Parathyroid adenoma (tissue), 2 donors: ENCODE results near the gene TSNAX.

Source experiments
- H2AFZ ChIP-seq: fragments of 300-600 bp; sonication (generic); one replicate; pipeline ENCODE4 v1.7.0; 2017; ENCODE audit warnings: antibody characterized with exemption, mild to moderate bottlenecking
- H3K27ac ChIP-seq: fragments of 300-600 bp; sonication (generic); one replicate; pipeline ENCODE4 v1.7.0; 2017
- H3K27me3 ChIP-seq: fragments of 300-600 bp; sonication (generic); one replicate; pipeline ENCODE4 v1.7.0; 2017; ENCODE audit warnings: low read length; ENCODE audit not compliant: control insufficient read depth, insufficient read depth
- H3K36me3 ChIP-seq: fragments of 300-600 bp; sonication (generic); one replicate; pipeline ENCODE4 v1.7.0; 2017; ENCODE audit warnings: low read length; ENCODE audit not compliant: control insufficient read depth, insufficient read depth
- H3K4me1 ChIP-seq: fragments of 300-600 bp; sonication (generic); one replicate; pipeline ENCODE4 v1.7.0; 2017; ENCODE audit warnings: control low read depth
- H3K4me2 ChIP-seq: fragments of 300-600 bp; sonication (generic); one replicate; pipeline ENCODE4 v1.7.0; 2017; ENCODE audit warnings: low read length
- H3K4me3 ChIP-seq: fragments of 300-600 bp; sonication (generic); one replicate; pipeline ENCODE4 v1.7.0; 2017; ENCODE audit warnings: low read depth, low read length
- H3K79me2 ChIP-seq: fragments of 300-600 bp; sonication (generic); one replicate; pipeline ENCODE4 v1.7.0; 2017; ENCODE audit warnings: control low read depth
- H3K9ac ChIP-seq: fragments of 300-600 bp; sonication (generic); one replicate; pipeline ENCODE4 v1.7.0; 2017; ENCODE audit warnings: mild to moderate bottlenecking
- H3K9me3 ChIP-seq: fragments of 300-600 bp; sonication (generic); one replicate; pipeline ENCODE4 v1.7.0; 2017; ENCODE audit warnings: low read length; ENCODE audit not compliant: control insufficient read depth
- CTCF ChIP-seq: fragments of 300-600 bp; sonication (generic); IDR thresholded peaks from one replicate; pipeline ENCODE4 v1.7.0; 2017; ENCODE audit warnings: antibody characterized with exemption, mild to moderate bottlenecking
- donor health status: primary hyperparathyroidism.

TSNAX gene

DNA sequence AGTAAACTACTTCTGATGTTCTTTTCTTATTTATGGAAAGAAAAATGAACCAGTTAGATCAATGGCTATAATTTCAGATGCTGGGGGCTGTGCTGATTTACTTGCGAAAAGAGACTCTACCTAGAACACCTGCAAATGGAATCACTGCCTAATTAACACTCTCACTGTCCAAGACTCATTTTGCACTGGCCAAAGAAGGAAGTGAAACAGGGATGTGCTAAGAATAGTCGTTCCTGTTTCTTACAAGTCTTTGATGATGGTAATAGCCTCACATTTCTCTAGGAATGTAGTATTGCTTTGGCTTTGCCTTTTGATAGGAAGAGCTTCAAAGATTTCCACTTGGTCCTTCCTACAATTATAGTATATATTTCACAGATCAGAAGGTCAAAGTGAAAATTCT is 12.7 kb upstream of the TSNAX start:
- Histone ChIP-seq H3K4me1 (no peaks in the 10 kb centered on the region), H3K79me2 (no peaks in the 10 kb centered on the region), H3K9me3 (no peaks in the 10 kb centered on the region), H3K27ac (no peak overlapping the region), H3K4me2 (no peak overlapping the region), H2AFZ (no peak overlapping the region), H3K4me3 (no peak overlapping the region), H3K27me3 (no peaks in the 10 kb centered on the region), H3K9ac (no peak overlapping the region), H3K36me3 (no peaks in the 10 kb centered on the region)
- TF ChIP-seq CTCF, result no peak

- no peaks in the 10 kb centered on the region for H3K27me3 ChIP-seq
- H3K4me1 ChIP-seq, result no peaks in the 10 kb centered on the region
- no peaks in the 10 kb centered on the region for H3K9me3 ChIP-seq
- H3K4me2 ChIP-seq, result no peak overlapping the region
- no peak for TF ChIP-seq CTCF
- H3K4me3 ChIP-seq, result no peak overlapping the region
- no peaks in the 10 kb centered on the region for H3K79me2 ChIP-seq
- H3K27ac ChIP-seq, result no peak overlapping the region
- H2AFZ ChIP-seq, result no peak overlapping the region
- no peaks in the 10 kb centered on the region for H3K36me3 ChIP-seq
- H3K9ac ChIP-seq, result no peak overlapping the region
Observed at GRCh38 chr1:231517076-231517475, 11.4 kb upstream of the TSNAX start.

- no peak overlapping the region for H3K9ac ChIP-seq
- no peak overlapping the region for H2AFZ ChIP-seq
- no peaks in the 10 kb centered on the region for H3K4me1 ChIP-seq
- no peak overlapping the region for H3K4me3 ChIP-seq
- no peak overlapping the region for H3K4me2 ChIP-seq
- no peaks in the 10 kb centered on the region for H3K9me3 ChIP-seq
- no peaks in the 10 kb centered on the region for H3K36me3 ChIP-seq
- no peaks in the 10 kb centered on the region for H3K27me3 ChIP-seq
- no peaks in the 10 kb centered on the region for H3K79me2 ChIP-seq
- no peak for TF ChIP-seq CTCF
- no peak overlapping the region for H3K27ac ChIP-seq
Observed at GRCh38 chr1:231518485-231519034, 9.9 kb upstream of the TSNAX start.

DNA sequence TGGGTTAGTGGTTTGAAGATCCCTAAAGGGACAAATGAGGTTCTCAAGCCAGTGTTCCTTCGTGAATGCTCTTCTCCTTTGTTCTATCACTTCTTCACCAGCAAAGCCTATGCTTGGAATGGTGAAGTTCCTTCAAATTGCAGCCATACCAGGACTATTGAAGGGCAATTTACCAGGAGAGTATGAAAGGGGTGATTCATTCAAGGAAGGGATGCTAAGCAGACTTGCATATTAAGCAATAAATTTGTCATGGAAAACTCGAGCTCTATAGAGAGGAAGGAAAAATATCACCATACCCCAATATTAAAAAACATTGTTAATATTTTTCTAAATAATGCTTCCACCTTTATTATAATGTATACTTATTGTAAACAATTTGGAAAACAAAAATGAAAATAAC is 9.3 kb upstream of the TSNAX start:
- H3K9me3 ChIP-seq, result no peaks in the 10 kb centered on the region
- H3K4me1 ChIP-seq, result no peaks in the 10 kb centered on the region
- TF ChIP-seq CTCF, result no peak
- H3K4me3 ChIP-seq, result no peak overlapping the region
- no peak overlapping the region for H3K4me2 ChIP-seq
- H2AFZ ChIP-seq, result no peak overlapping the region
- H3K27me3 ChIP-seq, result no peaks in the 10 kb centered on the region
- no peak overlapping the region for H3K9ac ChIP-seq
- no peaks in the 10 kb centered on the region for H3K79me2 ChIP-seq
- H3K27ac ChIP-seq, result no peak overlapping the region
- no peaks in the 10 kb centered on the region for H3K36me3 ChIP-seq

DNA sequence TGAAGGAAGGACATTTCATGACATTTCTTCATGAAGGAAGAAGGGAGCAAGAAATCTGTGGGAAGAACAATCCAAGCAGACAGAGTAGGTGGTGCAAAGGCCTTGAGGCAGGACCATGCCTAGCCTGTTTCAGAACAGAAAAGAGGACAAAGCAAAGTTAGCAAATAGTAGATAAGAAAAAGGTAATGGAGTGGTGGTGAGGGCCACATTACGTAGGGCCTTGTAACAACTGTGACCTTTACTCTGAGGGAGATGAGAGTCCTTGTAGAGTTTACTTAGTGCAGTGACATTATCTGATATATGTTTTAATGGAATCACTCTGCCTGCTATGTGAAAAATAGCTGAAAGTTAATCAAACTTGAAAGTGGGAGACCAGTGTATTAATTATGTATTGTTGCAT is 6.4 kb upstream of the TSNAX start:
- Histone ChIP-seq H3K36me3 (no peaks in the 10 kb centered on the region), H3K27ac (no peak overlapping the region), H3K27me3 (no peaks in the 10 kb centered on the region), H3K79me2 (no peaks in the 10 kb centered on the region), H3K9ac (no peak overlapping the region), H3K4me2 (no peak overlapping the region), H3K4me1 (no peaks in the 10 kb centered on the region), H3K9me3 (no peaks in the 10 kb centered on the region), H2AFZ (no peak overlapping the region), H3K4me3 (no peak overlapping the region)
- TF ChIP-seq CTCF, result no peak
